ENCODE measurements around the gene PANK4. TPM values are rescaled to one million over a fixed set of nuclear protein-coding genes. Genes with fewer than 3 reads are reported as not detected.

PANK4 gene
- total and polyA plus RNA-seq, 2 of the 8 experiments (the other 6 are each of a cell fraction or from before 2014, with no cell fraction given) = 20.1 to 29.7 TPM

GRCh38 chr1:2528016-2528415, 1.6 kb upstream of the PANK4 start:
- Histone ChIP-seq H2BK15ac (ENCODE audit: low read length) (no peak overlapping the region), H4K20me1 (replicated peaks in 1 of 2; ENCODE audit: control insufficient read depth in 1 of 2, insufficient read depth in 2 of 2, low read length in 2 of 2) (peaks cover 25 to 40% of the 10 kb centered on the region in 2 experiments)
- no peak for FAIRE-seq

More at GRCh38 chr1:2528016-2528415, 1.6 kb upstream of the PANK4 start:
- no peak overlapping the region for H2AK5ac ChIP-seq (ENCODE audit: low read depth, low read length)
- no peak overlapping the region for H3K27ac ChIP-seq (ENCODE audit: low read depth, low read length)
- peaks cover 7% of the 10 kb centered on the region; the same call in 1 of the 2 replicates for H3K23me2 ChIP-seq (ENCODE audit: low read depth, low read length)
- H4K8ac ChIP-seq (ENCODE audit: extremely low read depth, insufficient read depth, low read length) = no peak overlapping the region
- peaks cover 0 to 40% (median 21%) of the 10 kb centered on the region in 4 experiments; a peak in 6 of 7 replicates for H3K4me1 ChIP-seq (replicated peaks in 1 of 4; ENCODE audit: control insufficient read depth in 3 of 4, insufficient read depth in 4 of 4, low read length in 3 of 4)
- no peaks in the 10 kb centered on the region for H3K36me3 ChIP-seq (ENCODE audit: control insufficient read depth in 2 of 4, insufficient read depth in 4 of 4, low read length in 3 of 4)
- no peak overlapping the region for H3K4ac ChIP-seq (replicated peaks; ENCODE audit: insufficient read length, low read depth, low read length)
- ChIA-PET POLR2A (ENCODE audit: partially characterized antibody) (interaction anchor here (1.2 to 2.7 kb wide), 3 partner anchors 13 to 57 kb away, joined by 3 to 8 read pairs (median 5); no protein-coding TSS in a partner anchor), CTCF (ENCODE audit: partially characterized antibody) (interaction anchor here (1.0 to 4.9 kb wide), 5 partner anchors 10 to 113 kb away, joined by 3 to 27 read pairs (median 3); partner anchors contain the start of gene TNFRSF14)
- no peak overlapping the region for H4K5ac ChIP-seq (ENCODE audit: insufficient read length, low read depth, low read length)
- peak in 1 of 2 experiments; percentile 49 for DNase-seq (ENCODE audit: low read depth in 1 of 2, low spot score in 2 of 2)
- H3K23ac ChIP-seq (ENCODE audit: insufficient read length) = no peak overlapping the region
- no peak overlapping the region for H3K18ac ChIP-seq (ENCODE audit: extremely low read depth, low read length)
- no peak overlapping the region for H3K56ac ChIP-seq (replicated peaks; ENCODE audit: insufficient read length, low read depth, low read length)
- H2BK20ac ChIP-seq (ENCODE audit: low read length) = no peak overlapping the region
- 0 out of 2 replicates have a peak overlapping the region, but pooled peaks have one; percentile 17 for H2BK12ac ChIP-seq (ENCODE audit: low read depth, low read length)
- H4K91ac ChIP-seq (replicated peaks; ENCODE audit: insufficient read length, low read length) = no peak overlapping the region
- H3K14ac ChIP-seq (ENCODE audit: insufficient read length) = no peak overlapping the region
- peaks cover 20% of the 10 kb centered on the region for H3K79me1 ChIP-seq (ENCODE audit: low read depth, low read length)
- no peak overlapping the region for H3K4me2 ChIP-seq (ENCODE audit: insufficient read depth in 1 of 2, low read depth in 2 of 2, low read length in 2 of 2)
- no peak overlapping the region for H2AFZ ChIP-seq (ENCODE audit: low read length)
- no peaks in the 10 kb centered on the region for H3K9me3 ChIP-seq (ENCODE audit: insufficient read depth in 2 of 2, low read depth in 1 of 2, low read length in 1 of 2)
- peaks cover 30 to 63% (median 58%) of the 10 kb centered on the region in 4 experiments for H3K27me3 ChIP-seq (replicated peaks in 1 of 4; ENCODE audit: control insufficient read depth in 3 of 4, extremely low read depth in 1 of 4, insufficient read depth in 3 of 4, low read length in 3 of 4)
- no peak overlapping the region for H2BK120ac ChIP-seq (replicated peaks; ENCODE audit: low read depth, low read length)
- WGBS, 2 experiments (ENCODE audit: extremely low coverage in 1 of 2, insufficient coverage in 1 of 2, insufficient read length in 1 of 2, insufficient replicate concordance in 2 of 2, low coverage in 1 of 2, low lambda C conversion rate in 2 of 2, missing lambda C conversion rate in 1 of 2) = 86% methylated on average over 12 of the region's 12 CpGs; no CpG with 5 or more reads in 1 of the 2 experiments
- no peak overlapping the region for H3K4me3 ChIP-seq (ENCODE audit: extremely low read depth in 1 of 4, insufficient read depth in 2 of 4, low read depth in 3 of 4, low read length in 4 of 4)
- no peak overlapping the region for H3K9ac ChIP-seq (replicated peaks in 1 of 4; ENCODE audit: extremely low read depth in 1 of 4, low read depth in 3 of 4, low read length in 3 of 4)
- TF ChIP-seq EZH2 (IDR thresholded peaks at IDR 0.05; ENCODE audit: low read depth, low read length, severe bottlenecking) = no peak
- no peak for TF ChIP-seq BACH1 (IDR thresholded peaks at IDR 0.05; ENCODE audit: low read length)
- no peak overlapping the region for H2BK5ac ChIP-seq (ENCODE audit: low read depth, low read length)
- peaks cover 10 to 30% of the 10 kb centered on the region in 2 experiments for H3K79me2 ChIP-seq (ENCODE audit: control insufficient read depth in 1 of 2, insufficient read depth in 2 of 2, low read length in 2 of 2)

Data from H1 (cell line).